ENCODE measurements around the gene KIRREL1. TPM values are rescaled to one million over a fixed set of nuclear protein-coding genes. Genes with fewer than 3 reads are reported as not detected.

KIRREL1 gene
- total RNA-seq, 1 donor from 2014 or later, result not detected

GRCh38 chr1:157968946-157969345 is 24.5 kb upstream of the KIRREL1 start:
- Mint-ChIP-seq H3K9me3 (peaks cover 6% of the 10 kb centered on the region), H3K27me3 (peaks cover 4% of the 10 kb centered on the region), H3K4me1 (no peaks in the 10 kb centered on the region), H3K36me3 (ENCODE audit: low read depth) (no peaks in the 10 kb centered on the region), H3K27ac (no peak overlapping the region), H3K4me3 (no peak overlapping the region)
- TF ChIP-seq CTCF (IDR thresholded peaks at IDR 0.05), result no peak
- DNase-seq, result no peak
- ATAC-seq (ENCODE audit: low read depth), result no peak
- intact Hi-C loops (cut with micrococcal nuclease), result loop anchor here (10.0 kb wide), 1 partner anchor 1116 kb away; no protein-coding TSS in a partner anchor
- CTCF ChIA-PET, result interaction anchor here (0.8 to 13.1 kb wide), 4 partner anchors 10 to 154 kb away, joined by 3 to 164 read pairs (median 5); no protein-coding TSS in a partner anchor
- POLR2A ChIA-PET, result interaction anchor here (0.5 kb wide), 1 partner anchor 148 kb away, joined by 4 read pairs; no protein-coding TSS in a partner anchor

DNA sequence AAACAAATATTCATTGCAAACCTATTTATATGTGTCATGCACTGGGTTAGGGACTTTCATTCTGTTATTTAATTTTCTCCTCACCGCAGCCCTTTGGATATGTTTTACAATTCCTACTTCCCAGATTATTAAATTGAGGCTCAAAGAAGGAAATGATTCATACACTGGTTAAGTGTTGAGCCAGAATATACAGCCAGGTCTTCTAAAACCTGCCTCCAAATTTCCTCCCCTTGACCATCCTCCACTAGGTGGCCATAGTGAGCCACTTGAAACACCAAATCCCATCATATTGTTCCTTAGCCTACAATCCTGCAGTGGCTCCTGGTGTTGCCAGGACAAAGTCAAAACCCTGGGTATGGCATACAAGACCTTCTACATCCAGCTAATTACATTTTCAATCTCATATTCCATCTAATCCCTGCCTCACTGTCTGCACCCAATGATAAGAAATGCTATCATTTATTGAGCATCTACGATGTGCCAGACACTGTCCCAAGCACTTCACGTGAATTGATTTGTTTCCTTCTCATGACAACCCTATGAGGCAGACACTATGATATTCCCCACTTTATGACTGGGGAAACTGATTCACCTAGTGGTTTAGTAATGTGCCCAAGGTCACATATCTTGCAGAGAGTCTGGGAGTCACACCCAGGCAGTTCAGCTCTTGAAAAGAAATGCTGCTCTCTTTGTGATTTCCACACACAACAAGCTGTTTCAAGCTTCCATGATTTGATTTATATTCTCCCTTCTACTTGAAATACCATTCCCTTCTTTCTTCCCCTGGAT is 23.6 kb upstream of the KIRREL1 start:
- CTCF ChIA-PET, result interaction anchor here (1.1 to 13.1 kb wide), 2 partner anchors 154 to 385 kb away, joined by 3 to 164 read pairs; no protein-coding TSS in a partner anchor
- intact Hi-C loops (cut with micrococcal nuclease), result loop anchor here (10.0 kb wide), 1 partner anchor 1115 kb away; no protein-coding TSS in a partner anchor
- Mint-ChIP-seq H3K9me3 (peaks cover 6% of the 10 kb centered on the region), H3K4me3 (no peak overlapping the region), H3K36me3 (ENCODE audit: low read depth) (no peaks in the 10 kb centered on the region), H3K27ac (no peak overlapping the region), H3K4me1 (no peaks in the 10 kb centered on the region), H3K27me3 (peaks cover 4% of the 10 kb centered on the region)
- DNase-seq, result no peak
- POLR2A ChIA-PET, result no interaction called here
- no peak for TF ChIP-seq CTCF (IDR thresholded peaks at IDR 0.05)
- no peak for ATAC-seq (ENCODE audit: low read depth)

DNA sequence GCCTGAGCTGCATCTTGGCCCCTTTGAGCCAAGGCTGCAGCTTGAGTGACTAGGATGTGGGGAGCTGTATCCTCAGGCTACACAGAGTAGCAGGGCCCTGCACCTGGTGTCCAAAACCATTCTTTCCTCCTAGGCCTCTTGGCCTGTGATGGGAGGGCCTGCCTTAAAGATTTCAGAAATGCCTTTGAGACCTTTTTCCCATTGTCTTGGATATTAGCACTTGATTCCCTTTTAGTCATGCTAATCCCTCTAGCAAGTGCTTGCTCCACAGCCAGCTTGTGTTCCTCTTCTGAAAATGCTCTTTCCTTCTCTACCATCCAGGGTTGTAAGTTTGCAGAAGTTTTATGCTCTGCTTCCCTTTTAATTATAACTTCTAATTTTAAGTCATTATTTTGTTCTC is 21.7 kb upstream of the KIRREL1 start:
- H3K27me3 Mint-ChIP-seq, result peaks cover 6% of the 10 kb centered on the region
- ChIA-PET POLR2A (no interaction called here), CTCF (interaction anchor here (1.9 to 13.1 kb wide), 2 partner anchors 20 to 152 kb away, joined by 7 to 164 read pairs; no protein-coding TSS in a partner anchor)
- no peak for ATAC-seq (ENCODE audit: low read depth)
- no peak for TF ChIP-seq CTCF (IDR thresholded peaks at IDR 0.05)
- no peaks in the 10 kb centered on the region for H3K4me1 Mint-ChIP-seq
- no peak overlapping the region for H3K27ac Mint-ChIP-seq
- peaks cover 10% of the 10 kb centered on the region for H3K9me3 Mint-ChIP-seq
- DNase-seq, result no peak
- no peaks in the 10 kb centered on the region for H3K36me3 Mint-ChIP-seq (ENCODE audit: low read depth)
- no peak overlapping the region for H3K4me3 Mint-ChIP-seq
- intact Hi-C loops (cut with micrococcal nuclease), result no loop called here

GRCh38 chr1:157975228-157975950 is 18.1 kb upstream of the KIRREL1 start:
- TF ChIP-seq CTCF (IDR thresholded peaks at IDR 0.05), result no peak
- DNase-seq (no peak), ATAC-seq (ENCODE audit: low read depth) (no peak)
- no peaks in the 10 kb centered on the region for H3K4me1 Mint-ChIP-seq
- POLR2A ChIA-PET, result no interaction called here
- H3K9me3 Mint-ChIP-seq, result peaks cover 10% of the 10 kb centered on the region
- peaks cover 20% of the 10 kb centered on the region for H3K27me3 Mint-ChIP-seq
- no peaks in the 10 kb centered on the region for H3K36me3 Mint-ChIP-seq (ENCODE audit: low read depth)
- intact Hi-C loops (cut with micrococcal nuclease), result no loop called here
- no peak overlapping the region for H3K27ac Mint-ChIP-seq
- CTCF ChIA-PET, result interaction anchor here (3.4 kb wide), 1 partner anchor 17 kb away, joined by 12 read pairs; no protein-coding TSS in a partner anchor
- no peak overlapping the region for H3K4me3 Mint-ChIP-seq

DNA sequence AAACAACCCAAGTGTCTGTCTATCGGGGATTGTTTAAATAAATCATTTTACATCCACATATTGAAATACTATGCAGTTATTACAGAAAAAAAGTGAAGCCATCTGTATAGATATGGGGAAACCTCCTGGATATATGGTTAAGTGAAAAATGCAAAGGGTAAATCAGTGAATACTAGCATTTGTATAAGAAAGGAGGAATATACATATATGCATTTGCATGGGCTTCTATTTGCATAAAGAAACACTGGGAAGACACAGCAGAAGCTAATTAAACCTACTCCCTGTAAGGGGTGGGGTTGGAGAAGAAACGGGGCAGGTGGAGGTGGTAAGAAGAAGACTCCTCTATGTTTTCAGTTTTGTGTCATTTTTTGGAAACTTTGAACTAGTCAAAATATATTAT is 16.6 kb upstream of the KIRREL1 start:
- CTCF ChIA-PET, result interaction anchor here (3.4 kb wide), 1 partner anchor 15 kb away, joined by 12 read pairs; no protein-coding TSS in a partner anchor
- no peak for TF ChIP-seq CTCF (IDR thresholded peaks at IDR 0.05)
- DNase-seq (no peak), ATAC-seq (ENCODE audit: low read depth) (no peak)
- Mint-ChIP-seq H3K4me1 (no peaks in the 10 kb centered on the region), H3K27ac (no peak overlapping the region), H3K36me3 (ENCODE audit: low read depth) (no peaks in the 10 kb centered on the region), H3K4me3 (no peak overlapping the region), H3K9me3 (peaks cover 9% of the 10 kb centered on the region), H3K27me3 (peaks cover 20% of the 10 kb centered on the region)
- POLR2A ChIA-PET, result no interaction called here
- intact Hi-C loops (cut with micrococcal nuclease), result no loop called here

Measured in activated B cell treated with CpG ODN at 0.5 μM for 24 hours (primary cell).